CD8-positive, alpha-beta memory T cell (primary cell): ENCODE data around the gene PLEKHM3. TPM values are rescaled to one million over a fixed set of nuclear protein-coding genes. Genes with fewer than 3 reads are reported as not detected.

Experiments used
- CTCF ChIA-PET: fragments of 350-600 bp; sonication (Branson Sonifier 250); formaldehyde crosslinking; loops from one replicate; lab custom pipeline; 2021; ENCODE audit warnings: antibody characterized with exemption; lab: Charles Lee
- POLR2A ChIA-PET: fragments of 350-600 bp; sonication (Branson Sonifier 250); formaldehyde crosslinking; loops from one replicate; lab custom pipeline; 2021; ENCODE audit warnings: antibody characterized with exemption; lab: Charles Lee
- DNase-seq, 5 donors: peaks; one replicate each; pipeline versions ENCODE4 v3.0.0 to v3.0.0-alpha.2; 2020 to 2022; ENCODE audit warnings: mixed read lengths in 1 of 5
- H3K27ac ChIP-seq: one replicate; pipeline ENCODE4 v1.7.0; 2013; ENCODE audit warnings: low read depth, mild to moderate bottlenecking, low read length, moderate library complexity
- H3K27me3 ChIP-seq: 2 replicates; pipeline ENCODE4 v1.7.0; 2013; ENCODE audit warnings: low read length, mild to moderate bottlenecking; ENCODE audit not compliant: insufficient read depth, poor library complexity, severe bottlenecking
- H3K36me3 ChIP-seq: 2 replicates; pipeline ENCODE4 v1.7.0; 2013; ENCODE audit warnings: mild to moderate bottlenecking, low read length, moderate library complexity; ENCODE audit not compliant: insufficient read depth
- H3K4me1 ChIP-seq: 2 replicates; pipeline ENCODE4 v1.7.0; 2013; ENCODE audit warnings: mild to moderate bottlenecking, low read length, moderate library complexity; ENCODE audit not compliant: insufficient read depth
- H3K4me3 ChIP-seq: 2 replicates; pipeline ENCODE4 v1.7.0; 2013; ENCODE audit warnings: mild to moderate bottlenecking, low read length
- H3K9me3 ChIP-seq: 2 replicates; pipeline ENCODE4 v1.7.0; 2013; ENCODE audit warnings: mild to moderate bottlenecking, low read length
- H3K27ac Mint-ChIP-seq, 8 donors: one replicate each; pipeline ENCODE4 v1.8.0; 2020 to 2021; ENCODE audit warnings: mixed read lengths in 8 of 8, mild to moderate bottlenecking in 6 of 8, inconsistent platforms in 3 of 8, moderate library complexity in 3 of 8
- H3K27me3 Mint-ChIP-seq, 2 donors: one replicate each; pipeline ENCODE4 v1.8.0; 2020 to 2021; ENCODE audit warnings: mixed read lengths in 2 of 2, mild to moderate bottlenecking in 1 of 2, moderate library complexity in 1 of 2
- H3K36me3 Mint-ChIP-seq, 3 donors: one replicate each; pipeline ENCODE4 v1.8.0; 2020 to 2021; ENCODE audit warnings: mixed read lengths in 3 of 3, inconsistent platforms in 1 of 3, mild to moderate bottlenecking in 1 of 3
- H3K4me1 Mint-ChIP-seq, 3 donors: one replicate each; pipeline ENCODE4 v1.8.0; 2020 to 2021; ENCODE audit warnings: mixed read lengths in 3 of 3, inconsistent platforms in 1 of 3, mild to moderate bottlenecking in 1 of 3
- H3K4me3 Mint-ChIP-seq, 7 donors: one replicate each; pipeline ENCODE4 v1.8.0; 2020 to 2021; ENCODE audit warnings: mixed read lengths in 7 of 7, mild to moderate bottlenecking in 6 of 7, moderate library complexity in 4 of 7, inconsistent platforms in 2 of 7
- H3K9me3 Mint-ChIP-seq, 5 donors: one replicate each; pipeline ENCODE4 v1.8.0; 2020 to 2022; ENCODE audit warnings: mixed read lengths in 5 of 5, mild to moderate bottlenecking in 3 of 5, moderate library complexity in 2 of 5, inconsistent platforms in 1 of 5
- polyA plus RNA-seq: library from polyadenylated mRNA; unstranded; fragments of 300-500 nt; fragmentation: Illumina TruSeq; gene quantifications from one replicate; pipeline ENCODE4 v1.2.3, GENCODE V29; 2021
- total RNA-seq, 2 experiments: library from RNA; stranded (reverse); gene quantifications; one replicate each; pipeline ENCODE4 v1.2.3, GENCODE V29; 2021

Gene PLEKHM3
- total and polyA plus RNA-seq, 3 experiments from 2014 or later = 4.4 to 7.2 (median 6.9) TPM

GRCh38 chr2:207791579-207792243 is 233.6 kb downstream of the PLEKHM3 start:
- Mint-ChIP-seq H3K9me3 (peaks cover 0 to 2% (median 0%) of the 10 kb centered on the region in 5 donors), H3K27me3 (peaks cover 4 to 42% of the 10 kb centered on the region in 2 donors), H3K4me1 (peaks cover 0 to 1% (median 0%) of the 10 kb centered on the region in 3 donors), H3K36me3 (no peaks in the 10 kb centered on the region), H3K27ac (no peak overlapping the region), H3K4me3 (no peak overlapping the region)
- POLR2A ChIA-PET = interaction anchor here (0.5 kb wide), 1 partner anchor 73 kb away, joined by 3 read pairs; no protein-coding TSS in a partner anchor
- CTCF ChIA-PET = no interaction called here
- Histone ChIP-seq H3K4me1 (no peaks in the 10 kb centered on the region), H3K27me3 (no peaks in the 10 kb centered on the region), H3K9me3 (no peaks in the 10 kb centered on the region), H3K36me3 (no peaks in the 10 kb centered on the region), H3K27ac (no peak overlapping the region), H3K4me3 (no peak overlapping the region)
- no peak for DNase-seq

- Mint-ChIP-seq H3K36me3 (no peaks in the 10 kb centered on the region), H3K9me3 (peaks cover 0 to 2% (median 0%) of the 10 kb centered on the region in 5 donors), H3K27ac (peak overlapping the region in 1 of 8 donors; percentile 55), H3K27me3 (peaks cover 4 to 42% of the 10 kb centered on the region in 2 donors), H3K4me1 (peaks cover 0 to 1% (median 0%) of the 10 kb centered on the region in 3 donors), H3K4me3 (no peak overlapping the region)
- Histone ChIP-seq H3K27me3 (no peaks in the 10 kb centered on the region), H3K4me1 (no peaks in the 10 kb centered on the region), H3K4me3 (no peak overlapping the region), H3K27ac (no peak overlapping the region), H3K9me3 (no peaks in the 10 kb centered on the region), H3K36me3 (no peaks in the 10 kb centered on the region)
- no peak for DNase-seq
- ChIA-PET CTCF (no interaction called here), POLR2A (no interaction called here)
Observed at GRCh38 chr2:207790898-207791297, 234.4 kb downstream of the PLEKHM3 start.

GRCh38 chr2:207787800-207788199 is 237.5 kb downstream of the PLEKHM3 start:
- Histone ChIP-seq H3K27ac (no peak overlapping the region), H3K27me3 (no peaks in the 10 kb centered on the region), H3K4me1 (no peaks in the 10 kb centered on the region), H3K4me3 (no peak overlapping the region), H3K36me3 (no peaks in the 10 kb centered on the region), H3K9me3 (no peaks in the 10 kb centered on the region)
- ChIA-PET CTCF (no interaction called here), POLR2A (no interaction called here)
- Mint-ChIP-seq H3K36me3 (no peaks in the 10 kb centered on the region), H3K27me3 (peaks cover 0 to 39% of the 10 kb centered on the region in 2 donors), H3K27ac (peak overlapping the region in 1 of 8 donors; percentile 58), H3K4me1 (peaks cover 0 to 1% (median 0%) of the 10 kb centered on the region in 3 donors), H3K4me3 (no peak overlapping the region), H3K9me3 (no peaks in the 10 kb centered on the region)
- no peak for DNase-seq

- Histone ChIP-seq H3K27me3 (no peaks in the 10 kb centered on the region), H3K4me1 (no peaks in the 10 kb centered on the region), H3K4me3 (no peak overlapping the region), H3K9me3 (no peaks in the 10 kb centered on the region), H3K27ac (no peak overlapping the region), H3K36me3 (no peaks in the 10 kb centered on the region)
- H3K9me3 Mint-ChIP-seq = no peaks in the 10 kb centered on the region
- no peaks in the 10 kb centered on the region for H3K36me3 Mint-ChIP-seq
- H3K27ac Mint-ChIP-seq = no peak overlapping the region
- H3K27me3 Mint-ChIP-seq = peaks cover under 1 to 35% of the 10 kb centered on the region in 2 donors
- POLR2A ChIA-PET = no interaction called here
- CTCF ChIA-PET = no interaction called here
- H3K4me3 Mint-ChIP-seq = no peak overlapping the region
- peaks cover 0 to 1% (median 0%) of the 10 kb centered on the region in 3 donors for H3K4me1 Mint-ChIP-seq
- no peak for DNase-seq
Observed at GRCh38 chr2:207787017-207787416, 238.3 kb downstream of the PLEKHM3 start.

- Mint-ChIP-seq H3K4me3 (no peak overlapping the region), H3K9me3 (no peaks in the 10 kb centered on the region), H3K27me3 (peaks cover 2 to 26% of the 10 kb centered on the region in 2 donors), H3K4me1 (peaks cover 0 to 1% (median 0%) of the 10 kb centered on the region in 3 donors), H3K36me3 (no peaks in the 10 kb centered on the region), H3K27ac (no peak overlapping the region)
- Histone ChIP-seq H3K27ac (no peak overlapping the region), H3K4me1 (no peaks in the 10 kb centered on the region), H3K4me3 (no peak overlapping the region), H3K9me3 (no peaks in the 10 kb centered on the region), H3K36me3 (no peaks in the 10 kb centered on the region), H3K27me3 (no peaks in the 10 kb centered on the region)
- no peak for DNase-seq
- POLR2A ChIA-PET = no interaction called here
- CTCF ChIA-PET = no interaction called here
Observed at GRCh38 chr2:207784898-207785297, 240.4 kb downstream of the PLEKHM3 start.

- Mint-ChIP-seq H3K9me3 (no peaks in the 10 kb centered on the region), H3K36me3 (no peaks in the 10 kb centered on the region), H3K27ac (peak overlapping the region in 2 of 8 donors; percentile 17 to 72), H3K4me3 (no peak overlapping the region), H3K4me1 (peaks cover 0 to 1% (median 0%) of the 10 kb centered on the region in 3 donors), H3K27me3 (peaks cover 2 to 27% of the 10 kb centered on the region in 2 donors)
- Histone ChIP-seq H3K9me3 (no peaks in the 10 kb centered on the region), H3K4me3 (no peak overlapping the region), H3K4me1 (no peaks in the 10 kb centered on the region), H3K36me3 (no peaks in the 10 kb centered on the region), H3K27ac (no peak overlapping the region), H3K27me3 (no peaks in the 10 kb centered on the region)
- ChIA-PET CTCF (no interaction called here), POLR2A (interaction anchor here (0.6 kb wide), 1 partner anchor 10 kb away, joined by 4 read pairs; no protein-coding TSS in a partner anchor)
- no peak for DNase-seq
Observed at GRCh38 chr2:207783514-207783913, 241.8 kb downstream of the PLEKHM3 start.

GRCh38 chr2:207782238-207783030 is 242.9 kb downstream of the PLEKHM3 start:
- H3K36me3 Mint-ChIP-seq = no peaks in the 10 kb centered on the region
- H3K27me3 Mint-ChIP-seq = peaks cover 7 to 21% of the 10 kb centered on the region in 2 donors
- H3K9me3 ChIP-seq = no peaks in the 10 kb centered on the region
- no peaks in the 10 kb centered on the region for H3K4me1 ChIP-seq
- no peak overlapping the region for H3K27ac Mint-ChIP-seq
- H3K4me3 ChIP-seq = no peak overlapping the region
- no peaks in the 10 kb centered on the region for H3K9me3 Mint-ChIP-seq
- no peak overlapping the region for H3K4me3 Mint-ChIP-seq
- DNase-seq = no peak
- H3K27me3 ChIP-seq = no peaks in the 10 kb centered on the region
- H3K27ac ChIP-seq = no peak overlapping the region
- no peaks in the 10 kb centered on the region for H3K4me1 Mint-ChIP-seq
- no peaks in the 10 kb centered on the region for H3K36me3 ChIP-seq
- ChIA-PET POLR2A (no interaction called here), CTCF (no interaction called here)

- ChIA-PET CTCF (interaction anchor here (1.1 kb wide), 1 partner anchor 9 kb away, joined by 3 read pairs; no protein-coding TSS in a partner anchor), POLR2A (no interaction called here)
- Mint-ChIP-seq H3K9me3 (no peaks in the 10 kb centered on the region), H3K4me3 (no peak overlapping the region), H3K36me3 (no peaks in the 10 kb centered on the region), H3K27me3 (peaks cover 7 to 12% of the 10 kb centered on the region in 2 donors), H3K4me1 (no peaks in the 10 kb centered on the region), H3K27ac (peak overlapping the region in 1 of 8 donors; percentile 63)
- H3K27ac ChIP-seq = no peak overlapping the region
- H3K9me3 ChIP-seq = no peaks in the 10 kb centered on the region
- no peaks in the 10 kb centered on the region for H3K36me3 ChIP-seq
- no peak for DNase-seq
- H3K4me3 ChIP-seq = no peak overlapping the region
- H3K4me1 ChIP-seq = no peaks in the 10 kb centered on the region
- H3K27me3 ChIP-seq = no peaks in the 10 kb centered on the region
Observed at GRCh38 chr2:207779523-207779922, 245.8 kb downstream of the PLEKHM3 start.
